ENCODE data around the gene ABHD17B.
A peak's percentile ranks its signal among the peaks of the same experiment; 100 is the strongest.
"Not testable (repeated sequence)": the region's sequence is repeated elsewhere in the genome, so short reads cannot be mapped to it uniquely, and the experiment has no call there.

The ABHD17B gene

DNA sequence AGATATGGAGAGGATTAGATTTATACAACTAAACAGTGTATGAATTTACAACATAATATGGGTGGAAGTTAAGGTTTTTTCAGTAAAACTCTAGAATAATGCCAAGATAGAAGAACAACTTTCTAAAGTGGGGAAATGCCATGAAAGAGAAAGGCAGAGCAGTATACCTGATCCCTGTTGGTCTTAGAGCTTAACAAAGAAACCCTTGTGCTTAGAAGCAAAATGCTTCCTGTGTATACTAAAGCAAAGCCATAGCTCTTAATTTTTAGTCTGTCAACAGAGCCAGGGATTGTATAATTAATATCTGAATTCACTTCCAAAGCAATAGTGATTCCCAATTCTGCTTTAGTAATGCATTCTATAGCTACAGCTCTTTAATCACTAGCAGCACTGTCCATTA lies 14.8 kb upstream of the ABHD17B start:
- Mint-ChIP-seq H3K4me3 (no peak overlapping the region), H3K4me1 (ENCODE audit: low read depth) (peaks cover 10% of the 10 kb centered on the region), H3K36me3 (ENCODE audit: low read depth) (peaks cover 21% of the 10 kb centered on the region), H3K9me3 (no peaks in the 10 kb centered on the region), H3K27me3 (ENCODE audit: low read depth) (no peaks in the 10 kb centered on the region), H3K27ac (no peak overlapping the region)

DNA sequence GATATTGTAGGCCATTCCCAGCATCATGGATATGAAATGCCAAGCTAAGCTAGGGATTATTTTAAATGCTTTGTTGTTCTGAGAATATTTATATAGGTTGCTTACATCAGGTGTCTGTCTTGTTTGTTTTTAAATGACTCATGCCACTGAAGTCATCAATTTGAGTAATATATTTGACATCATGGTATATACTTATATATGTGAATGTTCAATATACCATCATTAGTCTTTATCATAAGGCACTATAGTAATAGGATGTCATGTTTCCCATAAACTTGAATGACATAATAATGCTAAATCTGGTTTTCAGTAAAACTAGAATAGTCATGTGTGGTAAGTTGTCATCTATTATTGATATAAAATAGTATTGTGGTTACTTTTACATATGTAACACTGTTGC lies 13.6 kb upstream of the ABHD17B start:
- peaks cover 9% of the 10 kb centered on the region for H3K4me1 Mint-ChIP-seq (ENCODE audit: low read depth)
- H3K27ac Mint-ChIP-seq, result no peak overlapping the region
- no peaks in the 10 kb centered on the region for H3K27me3 Mint-ChIP-seq (ENCODE audit: low read depth)
- H3K36me3 Mint-ChIP-seq (ENCODE audit: low read depth), result peaks cover 22% of the 10 kb centered on the region
- H3K4me3 Mint-ChIP-seq, result no peak overlapping the region
- no peaks in the 10 kb centered on the region for H3K9me3 Mint-ChIP-seq

DNA sequence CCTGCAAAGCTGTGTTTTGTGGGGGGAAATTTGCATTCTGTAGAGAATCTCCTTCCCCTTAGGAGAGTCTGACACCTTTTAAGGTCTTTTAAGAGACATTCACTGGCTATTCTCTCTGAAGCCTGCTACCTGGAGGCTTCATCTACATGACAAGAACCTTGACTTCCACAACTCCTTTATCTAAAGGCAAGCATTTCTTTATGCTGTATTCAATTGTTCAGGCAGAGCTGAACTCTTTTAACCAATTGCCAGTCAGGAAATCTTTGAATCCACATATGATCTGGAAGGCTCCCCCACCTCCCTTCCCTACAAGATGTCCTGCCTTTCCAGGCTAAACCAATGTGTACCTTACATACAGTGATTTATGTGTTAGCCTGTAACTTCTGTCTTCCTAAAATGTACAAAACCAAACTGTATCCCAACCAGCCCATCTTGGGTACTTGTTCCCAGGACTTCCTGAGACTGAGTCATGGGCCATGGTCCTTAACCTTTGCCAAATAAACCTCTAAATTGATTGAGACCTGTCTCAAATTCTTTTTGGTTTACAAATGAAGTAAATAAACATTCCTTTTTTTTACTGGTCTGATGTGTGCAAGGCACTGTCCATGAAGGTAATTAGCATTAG lies 10.3 kb upstream of the ABHD17B start:
- H3K36me3 Mint-ChIP-seq (ENCODE audit: low read depth), result peaks cover 31% of the 10 kb centered on the region
- H3K4me3 Mint-ChIP-seq, result no peak overlapping the region
- no peaks in the 10 kb centered on the region for H3K27me3 Mint-ChIP-seq (ENCODE audit: low read depth)
- H3K27ac Mint-ChIP-seq, result no peak overlapping the region
- peaks cover 25% of the 10 kb centered on the region for H3K4me1 Mint-ChIP-seq (ENCODE audit: low read depth)
- H3K9me3 Mint-ChIP-seq, result no peaks in the 10 kb centered on the region

DNA sequence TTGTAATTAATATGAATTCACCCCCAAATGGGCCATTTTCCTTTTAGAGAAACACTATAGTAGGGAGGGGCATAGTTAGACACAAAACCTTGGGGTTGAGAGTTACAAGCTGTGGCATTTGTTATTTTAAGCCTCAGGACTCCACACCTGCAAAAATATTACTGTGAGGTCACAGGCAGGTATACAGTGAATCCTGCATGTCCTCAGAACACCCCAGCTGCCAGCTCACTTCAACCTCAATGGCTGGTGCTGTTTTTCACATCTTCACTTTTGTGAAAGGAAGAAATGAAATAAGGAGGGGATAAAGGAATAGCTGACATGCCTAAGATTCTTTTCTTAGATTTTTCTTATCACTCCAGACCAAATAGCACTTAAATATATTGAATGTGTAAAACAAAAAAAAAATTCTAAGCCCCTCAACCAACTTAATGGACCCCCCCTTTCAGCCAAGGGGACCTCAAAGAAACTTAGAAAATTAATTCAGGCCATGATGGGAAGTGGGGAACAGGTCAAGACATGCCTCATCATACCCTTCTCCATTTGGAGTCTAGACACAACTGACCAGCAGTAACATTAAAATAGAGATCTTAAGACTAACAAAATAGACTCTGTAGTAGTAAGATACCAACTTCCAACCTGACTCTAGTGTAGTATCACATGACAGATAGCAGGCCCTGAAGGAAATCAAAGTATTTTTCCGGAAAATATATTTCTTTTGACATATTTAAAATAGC lies 9.6 kb upstream of the ABHD17B start:
- Mint-ChIP-seq H3K9me3 (no peaks in the 10 kb centered on the region), H3K4me1 (ENCODE audit: low read depth) (peaks cover 25% of the 10 kb centered on the region), H3K4me3 (no peak overlapping the region), H3K27ac (no peak overlapping the region), H3K36me3 (ENCODE audit: low read depth) (peaks cover 31% of the 10 kb centered on the region), H3K27me3 (ENCODE audit: low read depth) (no peaks in the 10 kb centered on the region)

DNA sequence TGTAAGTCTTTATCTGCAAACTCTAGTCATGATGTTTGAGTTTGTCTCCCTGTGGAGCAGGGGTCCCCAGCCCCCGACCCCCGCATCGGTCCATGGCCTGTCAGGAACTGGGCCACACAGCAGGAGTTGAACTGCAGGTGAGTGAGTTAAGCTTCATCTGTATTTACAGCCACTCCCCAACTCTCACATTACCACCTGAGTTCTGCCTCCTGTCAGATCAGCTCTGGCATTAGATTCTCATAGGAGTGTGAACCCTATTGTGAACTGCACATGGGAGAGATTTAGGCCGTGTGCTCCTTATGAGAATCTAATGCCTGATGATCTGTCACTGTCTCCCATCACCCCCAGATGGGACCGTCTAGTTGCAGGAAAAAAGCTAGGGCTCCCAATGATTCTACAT lies 7.4 kb upstream of the ABHD17B start:
- H3K4me3 Mint-ChIP-seq, result no peak overlapping the region
- peaks cover 24% of the 10 kb centered on the region for H3K36me3 Mint-ChIP-seq (ENCODE audit: low read depth)
- peaks cover 31% of the 10 kb centered on the region for H3K4me1 Mint-ChIP-seq (ENCODE audit: low read depth)
- no peaks in the 10 kb centered on the region for H3K9me3 Mint-ChIP-seq
- no peak overlapping the region for H3K27ac Mint-ChIP-seq
- H3K27me3 Mint-ChIP-seq (ENCODE audit: low read depth), result no peaks in the 10 kb centered on the region

DNA sequence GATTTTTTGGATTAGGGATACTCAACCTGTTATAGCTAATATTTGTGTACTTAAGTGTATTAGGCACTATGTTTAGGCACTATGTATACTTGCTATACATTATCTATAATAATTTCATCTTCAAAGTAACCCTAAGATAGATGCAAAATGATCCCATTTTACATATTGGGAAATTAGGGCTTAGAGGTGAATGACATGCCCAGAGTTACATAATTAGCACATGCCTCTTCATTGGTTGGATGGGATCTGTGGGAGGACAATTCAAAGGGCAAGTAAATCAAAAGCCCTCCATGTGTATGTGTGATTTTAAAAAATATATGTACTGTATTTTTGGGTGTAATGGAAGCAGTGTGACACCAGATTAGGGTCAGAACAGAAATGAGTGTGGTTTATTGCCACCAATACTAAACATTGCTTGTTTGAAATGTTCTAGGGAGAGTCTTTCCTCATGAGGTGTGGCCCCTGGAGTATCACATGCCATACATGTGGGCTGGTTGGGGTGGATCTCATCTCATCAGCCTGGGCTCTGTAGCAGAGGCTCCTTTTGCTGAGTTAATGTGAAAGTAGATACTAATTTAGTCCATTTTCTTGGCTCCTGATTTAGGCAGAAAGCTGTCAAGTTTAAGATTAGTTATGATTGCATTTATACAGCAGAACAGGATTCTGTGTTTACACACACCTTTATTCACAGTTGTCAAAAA lies 6.0 kb upstream of the ABHD17B start:
- H3K4me3 Mint-ChIP-seq, result no peak overlapping the region
- no peaks in the 10 kb centered on the region for H3K9me3 Mint-ChIP-seq
- H3K27me3 Mint-ChIP-seq (ENCODE audit: low read depth), result no peaks in the 10 kb centered on the region
- peaks cover 18% of the 10 kb centered on the region for H3K36me3 Mint-ChIP-seq (ENCODE audit: low read depth)
- H3K27ac Mint-ChIP-seq, result no peak overlapping the region
- H3K4me1 Mint-ChIP-seq (ENCODE audit: low read depth), result peaks cover 38% of the 10 kb centered on the region

DNA sequence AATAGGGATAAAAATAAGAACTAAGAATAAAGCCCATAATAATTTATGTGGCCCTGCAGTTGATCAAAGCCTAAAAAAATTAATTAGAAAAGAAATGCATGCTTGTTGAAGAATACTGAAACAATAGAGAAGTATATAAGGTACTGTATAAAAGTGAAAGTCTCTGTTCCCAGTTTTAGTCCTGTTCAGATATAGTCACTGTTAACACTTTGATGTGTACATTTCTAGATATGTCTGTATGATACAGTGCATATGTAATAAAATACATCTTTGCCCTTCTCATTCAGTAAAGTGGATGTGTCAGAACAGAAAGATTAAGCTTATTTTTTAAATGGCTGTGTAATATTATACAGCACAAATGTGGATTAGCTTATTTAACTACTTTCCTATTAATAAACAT lies 4.5 kb upstream of the ABHD17B start:
- Mint-ChIP-seq H3K27me3 (ENCODE audit: low read depth) (no peaks in the 10 kb centered on the region), H3K9me3 (no peaks in the 10 kb centered on the region), H3K36me3 (ENCODE audit: low read depth) (peaks cover 19% of the 10 kb centered on the region), H3K4me1 (ENCODE audit: low read depth) (peaks cover 39% of the 10 kb centered on the region), H3K27ac (no peak overlapping the region), H3K4me3 (no peak overlapping the region)

DNA sequence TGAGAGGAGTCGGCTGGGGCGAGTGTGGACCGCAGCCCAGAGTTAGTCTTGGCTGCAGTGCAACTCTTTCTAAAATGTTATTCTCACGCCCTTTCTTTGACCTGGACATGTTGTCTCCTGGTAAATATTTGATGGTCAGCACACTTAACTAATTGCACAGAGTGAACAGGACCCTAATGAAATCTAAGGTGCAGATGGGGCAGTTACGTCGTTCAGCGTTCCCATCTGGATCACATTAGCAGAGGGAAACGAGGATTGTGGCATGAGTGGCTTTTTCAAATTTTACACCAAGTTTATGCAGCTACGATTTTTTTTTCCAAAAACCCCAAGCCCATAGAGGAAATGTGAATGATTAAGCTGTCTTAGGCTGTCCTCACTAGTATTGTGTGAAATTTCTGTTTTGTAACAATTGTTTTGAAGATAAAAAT lies 929 bp upstream of the ABHD17B start:
- H3K9me3 Mint-ChIP-seq, result no peaks in the 10 kb centered on the region
- peaks cover 7% of the 10 kb centered on the region for H3K36me3 Mint-ChIP-seq (ENCODE audit: low read depth)
- H3K27ac Mint-ChIP-seq, result peak overlapping the region; percentile 94
- peak overlapping the region; percentile 97 for H3K4me3 Mint-ChIP-seq
- no peaks in the 10 kb centered on the region for H3K27me3 Mint-ChIP-seq (ENCODE audit: low read depth)
- H3K4me1 Mint-ChIP-seq (ENCODE audit: low read depth), result peaks cover 50% of the 10 kb centered on the region

DNA sequence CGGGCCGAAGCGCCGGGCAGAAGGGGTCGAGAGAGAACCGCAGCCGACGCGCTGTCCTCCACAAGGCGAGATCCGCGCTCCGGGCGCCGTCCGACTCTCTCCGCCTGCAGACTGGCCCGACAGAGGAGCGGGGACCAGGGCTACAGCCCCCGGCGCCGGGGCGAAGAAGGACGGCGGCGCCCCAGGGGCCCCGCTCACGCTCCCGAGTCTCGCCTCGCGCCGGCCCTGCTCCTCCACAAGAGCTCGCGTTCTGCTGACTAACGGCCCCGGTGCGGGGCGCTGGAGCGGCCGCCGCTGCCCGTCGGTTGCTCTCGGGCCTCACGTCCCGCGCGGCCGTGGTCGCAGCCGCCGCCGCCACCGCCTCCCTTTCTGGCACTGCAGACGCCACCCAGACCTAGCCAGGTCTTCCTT lies 338 bp downstream of the ABHD17B start:
- Mint-ChIP-seq H3K4me1 (ENCODE audit: low read depth) (peaks cover 50% of the 10 kb centered on the region), H3K36me3 (ENCODE audit: low read depth) (peaks cover 8% of the 10 kb centered on the region), H3K9me3 (no peaks in the 10 kb centered on the region), H3K4me3 (peak overlapping the region; percentile 97), H3K27ac (peak overlapping the region; percentile 94), H3K27me3 (ENCODE audit: low read depth) (no peaks in the 10 kb centered on the region)

DNA sequence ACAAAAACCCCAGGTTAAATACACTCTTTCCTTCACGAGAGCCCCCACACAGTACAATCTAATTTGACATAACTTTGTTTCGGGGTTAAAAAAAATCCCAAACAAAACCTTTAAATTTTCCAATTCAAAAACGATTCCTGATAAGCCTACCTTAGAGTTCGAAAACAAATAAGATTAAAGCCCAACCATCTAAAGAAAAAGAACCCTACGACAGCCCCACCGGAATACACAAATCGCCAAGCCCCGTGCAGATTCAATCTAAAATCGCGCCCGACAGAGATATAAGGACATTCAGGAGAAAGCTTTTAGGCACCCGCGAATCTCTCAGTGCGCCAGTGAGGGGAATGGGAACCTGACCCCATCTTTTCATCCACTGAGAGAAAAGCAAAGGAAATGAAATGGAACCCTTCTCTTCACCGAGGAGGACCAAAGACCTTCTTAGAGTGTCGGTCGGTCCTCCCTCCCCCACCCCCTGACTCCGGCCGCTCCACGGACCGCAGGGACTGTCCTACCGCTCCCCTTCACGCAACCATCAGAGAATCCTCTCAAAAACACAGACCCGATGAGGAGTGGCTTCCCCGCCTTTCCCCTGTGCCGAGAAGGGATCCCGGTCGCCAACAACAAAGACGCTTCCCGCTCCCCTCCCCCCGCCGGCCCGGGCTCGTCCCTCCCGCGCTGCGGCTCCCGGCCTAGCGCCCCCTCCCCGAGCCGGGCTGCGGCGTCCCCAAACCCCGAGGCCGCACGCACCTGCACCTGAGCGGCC lies 925 bp downstream of the ABHD17B start:
- peak overlapping the region; percentile 73 for H3K27ac Mint-ChIP-seq
- H3K4me3 Mint-ChIP-seq, result peak overlapping the region; percentile 97
- peaks cover 52% of the 10 kb centered on the region for H3K4me1 Mint-ChIP-seq (ENCODE audit: low read depth)
- H3K36me3 Mint-ChIP-seq (ENCODE audit: low read depth), result peaks cover 8% of the 10 kb centered on the region
- no peaks in the 10 kb centered on the region for H3K27me3 Mint-ChIP-seq (ENCODE audit: low read depth)
- H3K9me3 Mint-ChIP-seq, result no peaks in the 10 kb centered on the region

DNA sequence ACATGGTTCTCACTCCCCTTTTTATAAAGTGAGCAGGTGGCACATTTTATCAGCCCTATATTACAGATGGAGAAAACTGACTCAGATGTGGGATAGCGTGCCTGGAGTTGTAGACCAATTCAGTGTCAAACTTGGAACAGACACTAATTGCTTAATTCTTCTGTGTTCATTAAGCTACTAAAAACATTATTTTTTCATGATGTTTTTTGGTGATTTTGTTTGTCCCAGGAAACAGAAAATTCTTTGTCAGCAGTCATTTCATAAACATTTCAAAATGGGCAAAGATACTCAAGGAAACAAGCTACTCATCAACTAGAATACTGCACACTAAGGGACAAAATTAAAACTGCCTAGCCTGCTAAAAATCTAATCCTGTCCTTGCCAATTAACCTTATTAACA lies 2.2 kb downstream of the ABHD17B start:
- Mint-ChIP-seq H3K4me3 (peak overlapping the region; percentile 97), H3K4me1 (ENCODE audit: low read depth) (peaks cover 45% of the 10 kb centered on the region), H3K27me3 (ENCODE audit: low read depth) (no peaks in the 10 kb centered on the region), H3K9me3 (no peaks in the 10 kb centered on the region), H3K36me3 (ENCODE audit: low read depth) (peaks cover 8% of the 10 kb centered on the region), H3K27ac (no peak overlapping the region)

DNA sequence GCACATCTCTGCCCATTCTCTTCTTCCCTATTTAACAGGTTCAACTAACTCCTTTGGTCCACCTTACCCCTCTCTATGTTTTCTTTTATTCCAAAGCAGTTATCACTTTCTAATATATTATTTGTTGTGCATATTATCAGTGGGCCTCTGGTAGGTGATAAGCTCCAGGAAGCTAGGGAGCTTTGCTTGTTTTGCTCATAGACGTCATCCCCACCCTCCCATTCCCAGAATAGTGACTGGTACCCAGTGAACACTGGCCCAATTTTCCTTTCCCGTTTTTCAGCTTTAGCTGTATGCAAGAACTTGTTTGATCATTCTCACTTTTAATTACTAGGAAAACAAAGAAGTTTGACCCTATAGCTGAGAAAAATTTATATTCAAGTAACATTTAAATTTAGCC lies 6.9 kb downstream of the ABHD17B start:
- H3K9me3 Mint-ChIP-seq, result no peaks in the 10 kb centered on the region
- H3K27ac Mint-ChIP-seq, result no peak overlapping the region
- H3K27me3 Mint-ChIP-seq (ENCODE audit: low read depth), result no peaks in the 10 kb centered on the region
- no peak overlapping the region for H3K4me3 Mint-ChIP-seq
- peaks cover 3% of the 10 kb centered on the region for H3K36me3 Mint-ChIP-seq (ENCODE audit: low read depth)
- H3K4me1 Mint-ChIP-seq (ENCODE audit: low read depth), result peaks cover 49% of the 10 kb centered on the region

DNA sequence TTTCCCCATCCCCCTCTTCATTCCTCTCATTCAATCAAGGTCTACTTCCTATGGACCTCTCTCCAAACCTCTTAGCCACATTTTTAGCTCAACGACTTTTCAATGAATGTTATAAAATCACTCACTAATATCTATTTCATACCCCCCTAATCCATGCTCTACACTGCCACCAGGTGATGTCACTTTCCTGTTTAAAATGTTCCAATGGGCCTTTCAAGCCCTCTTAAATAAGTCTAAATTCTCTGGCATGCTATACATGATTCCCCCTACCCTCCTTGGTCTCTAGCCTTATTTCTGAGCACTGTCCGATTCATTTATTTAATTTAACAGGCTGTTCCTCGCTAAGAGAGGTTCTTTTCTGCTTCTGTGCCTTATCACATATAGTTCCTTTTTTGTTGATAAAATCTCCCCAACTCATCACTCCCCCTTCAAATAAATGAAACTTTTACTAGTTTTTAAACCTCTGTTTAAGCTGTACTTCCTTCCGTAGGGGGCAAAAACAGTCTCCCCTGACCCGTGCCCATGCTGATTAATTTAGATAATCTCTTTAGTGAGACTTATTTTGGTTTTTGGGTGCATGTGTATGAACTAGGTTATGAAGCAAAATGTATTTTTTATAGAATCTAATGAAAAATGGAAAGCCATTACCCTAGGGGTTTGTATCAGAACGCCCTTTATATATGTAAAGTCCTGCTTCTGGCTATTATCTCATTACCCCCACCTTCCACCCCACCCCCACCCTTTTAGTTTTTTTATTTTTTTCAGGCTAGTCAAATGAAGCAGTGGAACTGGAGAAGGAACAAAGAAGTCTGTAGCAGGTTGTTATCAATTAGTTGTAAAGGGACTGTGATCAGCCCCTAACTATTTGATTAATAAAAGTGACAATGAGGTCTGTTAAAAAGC lies 9.0 kb downstream of the ABHD17B start:
- H3K9me3 Mint-ChIP-seq, result no peaks in the 10 kb centered on the region
- H3K27ac Mint-ChIP-seq, result peak overlapping the region; percentile 32
- H3K4me3 Mint-ChIP-seq, result peak overlapping the region; percentile 29
- peaks cover 48% of the 10 kb centered on the region for H3K4me1 Mint-ChIP-seq (ENCODE audit: low read depth)
- H3K36me3 Mint-ChIP-seq (ENCODE audit: low read depth), result peaks cover 4% of the 10 kb centered on the region
- no peaks in the 10 kb centered on the region for H3K27me3 Mint-ChIP-seq (ENCODE audit: low read depth)

DNA sequence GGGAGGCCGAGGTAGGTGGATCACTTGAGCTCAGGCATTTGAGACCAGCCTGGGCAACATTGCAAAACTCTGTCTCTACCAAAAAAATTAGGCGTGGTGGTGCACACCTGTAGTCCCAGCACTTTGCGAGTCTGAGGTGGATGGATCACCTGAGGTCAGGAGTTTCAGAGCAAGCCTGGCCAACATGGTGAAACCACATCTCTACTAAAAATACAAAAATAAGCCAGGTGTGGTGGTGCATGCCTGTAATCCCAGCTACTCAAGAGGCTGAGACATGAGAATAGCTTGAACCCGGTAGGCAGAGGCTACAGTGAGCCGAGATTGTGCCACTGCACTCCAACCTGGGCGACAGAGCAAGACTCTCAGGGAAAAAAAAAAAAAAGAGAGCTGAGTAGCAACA lies 12.2 kb downstream of the ABHD17B start:
- peaks cover 66% of the 10 kb centered on the region for H3K4me1 Mint-ChIP-seq (ENCODE audit: low read depth)
- not testable (repeated sequence) for H3K27me3 Mint-ChIP-seq (ENCODE audit: low read depth); H3K36me3 Mint-ChIP-seq (ENCODE audit: low read depth); H3K9me3 Mint-ChIP-seq
- peak overlapping the region; percentile 67 for H3K27ac Mint-ChIP-seq
- peak overlapping the region; percentile 12 for H3K4me3 Mint-ChIP-seq

All from T-helper 1 cell treated with Interleukin-12 subunit alpha and Interleukin-12 subunit beta and Interleukin-4 antibody, amounts not matched to agents 30 μg/mL and 1 μg/mL, for 36 hours (primary cell).